GM19099 (cell line): ENCODE measurements around the gene UPP2.

Experiments
- POLR2A ChIP-seq: IDR thresholded peaks from 3 replicates; pipeline ENCODE4 v1.6.1; 2011; ENCODE audit warnings: low read depth; ENCODE audit not compliant: insufficient read length; ENCODE audit errors: extremely low read depth

Gene UPP2

GRCh38 chr2:158095912-158096311 is 5.8 kb upstream of the UPP2 start:
- no peak for TF ChIP-seq POLR2A

GRCh38 chr2:158097481-158097880 is 4.2 kb upstream of the UPP2 start:
- TF ChIP-seq POLR2A: no peak

- no peak for TF ChIP-seq POLR2A
Observed at GRCh38 chr2:158098178-158098577, 3.5 kb upstream of the UPP2 start.

- no peak for TF ChIP-seq POLR2A
Observed at GRCh38 chr2:158099716-158100115, 2.0 kb upstream of the UPP2 start.

GRCh38 chr2:158100411-158100810 is 1.3 kb upstream of the UPP2 start:
- TF ChIP-seq POLR2A: no peak

GRCh38 chr2:158102446-158102845 is 770 bp downstream of the UPP2 start:
- TF ChIP-seq POLR2A: no peak

- no peak for TF ChIP-seq POLR2A
Observed at GRCh38 chr2:158103411-158104012, 1.8 kb downstream of the UPP2 start.

- no peak for TF ChIP-seq POLR2A
Observed at GRCh38 chr2:158104903-158105302, 3.2 kb downstream of the UPP2 start.

GRCh38 chr2:158112992-158113391 is 11.3 kb downstream of the UPP2 start:
- TF ChIP-seq POLR2A: no peak

- TF ChIP-seq POLR2A: no peak
Observed at GRCh38 chr2:158113741-158114295, 12.1 kb downstream of the UPP2 start.

GRCh38 chr2:158114516-158114915 is 12.8 kb downstream of the UPP2 start:
- no peak for TF ChIP-seq POLR2A

GRCh38 chr2:158115202-158115767 is 13.6 kb downstream of the UPP2 start:
- TF ChIP-seq POLR2A: no peak

- TF ChIP-seq POLR2A: no peak
Observed at GRCh38 chr2:158116936-158117335, 15.3 kb downstream of the UPP2 start.

- TF ChIP-seq POLR2A: no peak
Observed at GRCh38 chr2:158120102-158120501, 18.4 kb downstream of the UPP2 start.

- TF ChIP-seq POLR2A: no peak
Observed at GRCh38 chr2:158120664-158121641, 19.3 kb downstream of the UPP2 start.
